Activated naive CD4-positive, alpha-beta T cell treated with anti-CD3 and anti-CD28 coated beads, Interleukin-2, amount 50 U/mL, for 24 hours (primary cell): ENCODE results near the gene SLC17A5.
"Not testable (repeated sequence)": the region's sequence is repeated elsewhere in the genome, so short reads cannot be mapped to it uniquely, and the experiment has no call there.

Source experiments
- H3K27ac Mint-ChIP-seq: one replicate; pipeline ENCODE4 v1.8.0; 2021; ENCODE audit warnings: mild to moderate bottlenecking, mixed read lengths
- H3K27me3 Mint-ChIP-seq: one replicate; pipeline ENCODE4 v1.8.0; 2021; ENCODE audit warnings: mixed read lengths
- H3K36me3 Mint-ChIP-seq: one replicate; pipeline ENCODE4 v1.8.0; 2021; ENCODE audit warnings: mixed read lengths
- H3K4me1 Mint-ChIP-seq: one replicate; pipeline ENCODE4 v1.8.0; 2021; ENCODE audit warnings: mixed read lengths
- H3K4me3 Mint-ChIP-seq: one replicate; pipeline ENCODE4 v1.8.0; 2021; ENCODE audit warnings: mild to moderate bottlenecking, mixed read lengths
- H3K9me3 Mint-ChIP-seq: one replicate; pipeline ENCODE4 v1.8.0; 2021; ENCODE audit warnings: mixed read lengths

Gene SLC17A5

DNA sequence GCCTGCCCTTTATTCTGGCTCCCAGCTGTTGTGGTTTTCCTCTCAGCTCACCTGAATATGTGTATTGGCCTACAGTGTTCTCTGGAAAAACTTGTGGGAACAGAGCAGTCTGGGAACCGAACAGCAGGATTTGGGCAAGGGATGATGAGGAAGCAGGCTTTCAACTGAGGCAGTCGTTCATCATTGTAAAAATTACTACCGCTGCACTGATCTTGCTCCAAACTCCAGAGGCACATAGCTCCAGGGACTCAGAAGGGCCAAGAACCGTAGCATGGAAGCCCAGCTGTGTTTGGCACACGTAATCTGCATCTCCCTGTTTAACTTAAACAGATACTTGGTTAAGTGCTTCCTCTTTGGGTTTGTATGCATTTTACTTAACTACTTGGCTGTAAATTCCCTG lies 84.7 kb downstream of the SLC17A5 start:
- H3K27me3 Mint-ChIP-seq: no peaks in the 10 kb centered on the region
- no peaks in the 10 kb centered on the region for H3K9me3 Mint-ChIP-seq
- H3K4me3 Mint-ChIP-seq: no peak overlapping the region
- no peak overlapping the region for H3K27ac Mint-ChIP-seq
- H3K4me1 Mint-ChIP-seq: no peaks in the 10 kb centered on the region
- no peaks in the 10 kb centered on the region for H3K36me3 Mint-ChIP-seq

- Mint-ChIP-seq H3K27me3 (no peaks in the 10 kb centered on the region), H3K4me3 (no peak overlapping the region), H3K9me3 (no peaks in the 10 kb centered on the region), H3K27ac (no peak overlapping the region), H3K36me3 (no peaks in the 10 kb centered on the region), H3K4me1 (no peaks in the 10 kb centered on the region)
These were observed 86.7 kb downstream of the SLC17A5 start for GRCh38 chr6:73566954-73567591.

DNA sequence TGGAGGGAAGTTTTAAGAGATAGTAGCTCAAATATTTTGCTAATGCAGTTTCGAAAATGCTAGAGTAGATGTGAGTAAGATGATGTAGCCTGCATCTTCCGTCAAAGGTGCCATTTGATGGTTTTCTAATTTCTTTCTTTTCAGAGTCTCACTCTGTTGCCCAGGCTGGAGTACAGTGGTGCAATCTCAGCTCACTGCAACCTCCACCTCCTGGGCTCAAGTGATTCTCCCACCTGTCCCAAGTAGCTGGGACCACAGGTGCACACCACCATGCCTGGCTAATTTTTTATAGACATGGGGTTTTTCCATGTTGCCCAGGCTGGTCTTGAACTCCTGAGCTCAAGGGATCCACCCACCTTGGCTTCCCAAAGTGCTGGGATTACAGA lies 87.3 kb downstream of the SLC17A5 start:
- H3K4me1 Mint-ChIP-seq, H3K27ac Mint-ChIP-seq, H3K27me3 Mint-ChIP-seq, H3K36me3 Mint-ChIP-seq, H3K4me3 Mint-ChIP-seq, H3K9me3 Mint-ChIP-seq: not testable (repeated sequence)

- Mint-ChIP-seq H3K4me3 (no peak overlapping the region), H3K4me1 (peaks cover 1% of the 10 kb centered on the region), H3K27me3 (no peaks in the 10 kb centered on the region), H3K27ac (no peak overlapping the region), H3K36me3 (no peaks in the 10 kb centered on the region), H3K9me3 (no peaks in the 10 kb centered on the region)
These were observed 87.9 kb downstream of the SLC17A5 start for GRCh38 chr6:73565767-73566485.

DNA sequence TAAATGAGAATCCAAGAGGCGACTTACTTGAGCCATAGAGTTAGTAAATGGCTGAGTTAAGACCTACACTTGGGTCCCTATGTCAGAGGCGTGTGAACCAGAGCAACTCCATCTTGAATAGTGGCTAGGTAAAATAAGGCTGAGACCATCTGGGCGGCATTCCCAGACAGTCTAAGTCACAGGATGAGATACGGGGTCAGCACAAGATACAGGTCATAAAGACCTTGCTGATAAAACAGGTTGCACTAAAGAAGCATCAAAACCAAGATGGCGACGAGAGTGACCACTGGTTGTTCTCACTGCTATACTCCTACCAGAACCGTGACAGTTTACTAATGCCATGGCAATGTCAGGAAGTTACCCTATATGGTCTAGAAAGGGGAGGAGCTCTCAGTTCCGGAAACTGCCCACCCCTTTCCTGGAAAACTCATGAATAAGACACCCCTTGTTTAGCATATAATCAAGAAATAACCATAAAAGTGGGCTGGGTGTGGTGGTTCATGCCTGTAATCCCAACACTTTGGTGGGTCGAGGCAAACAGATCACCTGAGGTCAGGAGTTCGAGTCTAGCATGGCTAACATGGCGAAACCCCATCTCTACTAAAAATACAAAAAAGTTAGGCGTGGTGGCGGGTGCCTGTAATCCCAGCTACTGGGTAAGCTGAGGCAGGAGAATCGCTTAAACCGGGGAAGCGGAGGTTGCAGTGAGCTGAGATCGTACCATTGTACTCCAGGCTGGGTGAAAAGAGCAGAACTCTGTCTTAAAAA lies 89.0 kb downstream of the SLC17A5 start:
- no peaks in the 10 kb centered on the region for H3K9me3 Mint-ChIP-seq
- H3K27me3 Mint-ChIP-seq: no peaks in the 10 kb centered on the region
- no peak overlapping the region for H3K27ac Mint-ChIP-seq
- H3K4me3 Mint-ChIP-seq: no peak overlapping the region
- no peaks in the 10 kb centered on the region for H3K36me3 Mint-ChIP-seq
- peaks cover 8% of the 10 kb centered on the region for H3K4me1 Mint-ChIP-seq

- no peak overlapping the region for H3K4me3 Mint-ChIP-seq
- no peak overlapping the region for H3K27ac Mint-ChIP-seq
- H3K27me3 Mint-ChIP-seq: no peaks in the 10 kb centered on the region
- no peaks in the 10 kb centered on the region for H3K9me3 Mint-ChIP-seq
- no peaks in the 10 kb centered on the region for H3K36me3 Mint-ChIP-seq
- H3K4me1 Mint-ChIP-seq: peaks cover 8% of the 10 kb centered on the region
These were observed 91.2 kb downstream of the SLC17A5 start for GRCh38 chr6:73562558-73562957.

GRCh38 chr6:73560853-73561407 lies 92.9 kb downstream of the SLC17A5 start:
- no peak overlapping the region for H3K27ac Mint-ChIP-seq
- no peaks in the 10 kb centered on the region for H3K9me3 Mint-ChIP-seq
- H3K4me3 Mint-ChIP-seq: no peak overlapping the region
- no peaks in the 10 kb centered on the region for H3K27me3 Mint-ChIP-seq
- peaks cover 8% of the 10 kb centered on the region for H3K4me1 Mint-ChIP-seq
- H3K36me3 Mint-ChIP-seq: no peaks in the 10 kb centered on the region

DNA sequence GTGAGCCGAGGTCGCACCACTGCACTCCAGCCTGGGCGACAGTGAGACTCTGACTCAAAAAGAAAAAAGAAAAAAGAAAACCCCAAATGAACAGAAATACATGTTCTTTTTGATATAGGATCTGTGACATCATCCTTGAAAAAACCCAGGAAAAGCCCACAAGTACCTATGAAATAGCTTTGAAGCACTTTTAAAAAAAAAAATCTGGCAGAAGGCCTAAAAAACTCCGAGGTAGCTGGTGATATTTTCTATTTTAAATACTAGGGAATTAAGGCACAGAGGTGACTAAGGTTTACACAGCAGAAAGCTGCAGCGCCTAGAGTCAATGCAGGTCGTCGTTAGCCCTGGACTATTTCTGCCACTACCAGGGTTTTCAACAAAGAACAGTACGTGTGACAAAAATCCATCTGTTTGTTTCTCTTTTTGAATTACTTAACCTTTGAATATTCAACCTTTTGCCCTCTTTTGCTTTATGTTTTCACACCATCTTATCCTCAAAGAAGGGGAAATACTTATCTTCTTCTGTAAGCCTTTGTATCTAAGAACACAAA lies 93.5 kb downstream of the SLC17A5 start:
- Mint-ChIP-seq H3K36me3 (no peaks in the 10 kb centered on the region), H3K4me1 (peaks cover 8% of the 10 kb centered on the region), H3K4me3 (no peak overlapping the region), H3K27me3 (no peaks in the 10 kb centered on the region), H3K27ac (no peak overlapping the region), H3K9me3 (no peaks in the 10 kb centered on the region)

- H3K27me3 Mint-ChIP-seq, H3K4me3 Mint-ChIP-seq, H3K9me3 Mint-ChIP-seq, H3K36me3 Mint-ChIP-seq, H3K4me1 Mint-ChIP-seq, H3K27ac Mint-ChIP-seq: not testable (repeated sequence)
These were observed 94.4 kb downstream of the SLC17A5 start for GRCh38 chr6:73559399-73559794.

GRCh38 chr6:73558624-73559398 lies 95.0 kb downstream of the SLC17A5 start:
- H3K27ac Mint-ChIP-seq: no peak overlapping the region
- no peaks in the 10 kb centered on the region for H3K36me3 Mint-ChIP-seq
- no peaks in the 10 kb centered on the region for H3K9me3 Mint-ChIP-seq
- H3K4me3 Mint-ChIP-seq: no peak overlapping the region
- H3K4me1 Mint-ChIP-seq: peaks cover 8% of the 10 kb centered on the region
- no peaks in the 10 kb centered on the region for H3K27me3 Mint-ChIP-seq

- no peak overlapping the region for H3K4me3 Mint-ChIP-seq
- no peaks in the 10 kb centered on the region for H3K36me3 Mint-ChIP-seq
- H3K4me1 Mint-ChIP-seq: peaks cover 8% of the 10 kb centered on the region
- no peaks in the 10 kb centered on the region for H3K27me3 Mint-ChIP-seq
- H3K9me3 Mint-ChIP-seq: no peaks in the 10 kb centered on the region
- no peak overlapping the region for H3K27ac Mint-ChIP-seq
These were observed 97.0 kb downstream of the SLC17A5 start for GRCh38 chr6:73556836-73557235.

GRCh38 chr6:73555380-73555949 lies 98.3 kb downstream of the SLC17A5 start:
- H3K9me3 Mint-ChIP-seq, H3K4me3 Mint-ChIP-seq, H3K27me3 Mint-ChIP-seq, H3K4me1 Mint-ChIP-seq, H3K36me3 Mint-ChIP-seq, H3K27ac Mint-ChIP-seq: not testable (repeated sequence)

DNA sequence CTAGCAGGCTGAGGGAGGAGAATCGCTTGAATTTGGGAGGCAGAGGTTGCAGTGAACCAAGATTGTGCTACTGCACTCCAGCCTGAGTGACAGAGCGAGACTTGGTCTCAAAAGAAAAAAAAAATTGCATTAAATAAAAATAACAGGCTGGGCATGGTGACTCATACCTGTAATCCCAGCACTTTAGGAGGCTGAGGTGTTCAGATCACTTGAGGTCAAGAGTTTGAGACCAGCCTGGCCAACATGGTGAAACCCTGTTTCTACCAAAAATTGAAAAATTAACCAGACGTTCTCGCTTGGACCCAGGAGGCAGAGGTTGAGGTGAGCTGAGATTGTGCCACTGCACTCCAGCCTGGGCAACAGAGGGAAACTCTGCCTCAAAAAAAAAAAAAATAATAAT lies 102.7 kb downstream of the SLC17A5 start:
- not testable (repeated sequence) for H3K4me3 Mint-ChIP-seq, H3K4me1 Mint-ChIP-seq, H3K36me3 Mint-ChIP-seq, H3K27me3 Mint-ChIP-seq, H3K27ac Mint-ChIP-seq, H3K9me3 Mint-ChIP-seq

DNA sequence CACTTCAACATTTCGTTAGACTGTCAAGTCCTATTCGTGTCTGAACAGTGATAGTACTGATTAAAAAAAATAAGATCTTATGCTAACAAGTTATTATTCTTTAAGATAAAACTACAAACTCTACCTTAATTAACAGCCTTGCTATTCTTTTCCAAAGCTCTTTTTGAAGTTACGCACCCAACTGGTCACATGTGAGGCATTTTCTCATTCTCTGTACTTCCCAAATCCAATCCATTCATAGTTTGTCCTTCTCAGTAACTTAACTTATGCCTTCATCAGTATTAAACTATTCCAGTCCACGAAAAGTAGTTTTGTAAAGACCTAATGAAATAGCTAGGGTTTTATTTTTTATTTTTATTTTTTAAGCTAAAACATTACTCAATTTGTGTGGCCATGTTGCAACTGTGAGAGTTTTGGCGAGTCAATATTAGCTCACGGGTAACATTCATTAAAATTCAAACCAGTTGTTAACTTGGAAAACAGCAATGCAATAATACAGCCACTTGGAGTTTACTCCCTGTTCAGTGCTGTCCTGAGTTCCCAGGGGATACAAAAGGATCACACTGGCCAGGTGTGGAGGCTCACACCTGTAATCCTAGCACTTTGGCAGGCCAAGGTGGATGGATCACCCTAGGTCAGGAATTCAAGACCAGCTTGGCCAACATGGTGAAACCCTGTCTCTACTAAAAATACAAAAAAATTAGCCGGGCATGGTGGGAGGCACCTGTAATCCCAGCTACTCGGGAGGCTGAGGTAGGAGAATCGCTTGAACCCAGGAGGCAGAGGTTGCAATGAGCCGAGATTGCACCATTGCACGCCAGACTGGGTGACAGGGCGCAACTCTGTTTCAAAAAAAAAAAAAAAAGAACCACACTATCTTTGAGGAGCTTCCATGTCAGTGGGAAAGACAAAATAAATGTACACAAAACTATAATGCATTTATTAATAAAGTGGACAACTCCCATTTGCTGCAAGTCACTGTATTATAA lies 105.0 kb downstream of the SLC17A5 start:
- H3K9me3 Mint-ChIP-seq: no peaks in the 10 kb centered on the region
- no peaks in the 10 kb centered on the region for H3K4me1 Mint-ChIP-seq
- no peaks in the 10 kb centered on the region for H3K27me3 Mint-ChIP-seq
- no peak overlapping the region for H3K4me3 Mint-ChIP-seq
- H3K27ac Mint-ChIP-seq: no peak overlapping the region
- H3K36me3 Mint-ChIP-seq: no peaks in the 10 kb centered on the region
